Motor neuron (in vitro differentiated cells): ENCODE data around the gene TPD52L2. TPM values are rescaled to one million over a fixed set of nuclear protein-coding genes. Genes with fewer than 3 reads are reported as not detected.
"Not testable (repeated sequence)": the region's sequence is repeated elsewhere in the genome, so short reads cannot be mapped to it uniquely, and the experiment has no call there.

Source experiments
- ATAC-seq, 8 experiments: fragments of 200-7000 bp; cut with Tn5 transposase; replicated peaks in 6 of 8; 2 replicates each; pipeline ENCODE4 v1.8.0; 2021; ENCODE audit warnings: mild to moderate bottlenecking in 8 of 8, moderate library complexity in 8 of 8
- H3K27ac ChIP-seq, 2 donors: fragments of 250-450 bp; sonication (Bioruptor Pico); 2 replicates each; pipeline ENCODE4 v1.9.0; 2021; ENCODE audit warnings: antibody characterized with exemption in 2 of 2, mild to moderate bottlenecking in 2 of 2, moderate library complexity in 1 of 2
- H3K4me1 ChIP-seq, 2 donors: fragments of 250-450 bp; sonication (Bioruptor Pico); replicated peaks in 1 of 2; 2 replicates each; pipeline ENCODE4 v1.6.1; 2021; ENCODE audit warnings: antibody characterized with exemption in 2 of 2, mild to moderate bottlenecking in 2 of 2, moderate library complexity in 1 of 2
- H3K4me3 ChIP-seq, 5 donors: fragments of 250-450 bp; sonication (Bioruptor Pico); 2 replicates each; pipeline ENCODE4 v1.9.0; 2021; ENCODE audit warnings: antibody characterized with exemption in 5 of 5, mild to moderate bottlenecking in 5 of 5, moderate library complexity in 4 of 5
- WGBS, 10 experiments: fragments of 450-650 bp; shearing (Covaris generic); methylation state at CpG; one replicate each; pipeline ENCODE4 v1.0.0; 2022; 5-methylcytosine and 5-hydroxymethylcytosine counted together
- in situ Hi-C, 9 experiments: fragments of 400-800 bp; cut with MboI; loops; one replicate each; pipeline ENCODE4 v1.15.0; 2021; ENCODE audit warnings: low sequenced_read_pairs in 9 of 9, low pct_unique_long_range_greater_than_20kb in 2 of 9; ENCODE audit not compliant: unreplicated experiment in 9 of 9
- total RNA-seq, 8 experiments: library from RNA; unstranded; fragments of 300-600 nt; gene quantifications; 2 replicates each; pipeline versions ENCODE4 v1.2.3 to v1.2.4, GENCODE V29; 2022

Gene TPD52L2
- total RNA-seq, 8 experiments from 2014 or later = 41.3 to 108 (median 70.4) TPM

DNA sequence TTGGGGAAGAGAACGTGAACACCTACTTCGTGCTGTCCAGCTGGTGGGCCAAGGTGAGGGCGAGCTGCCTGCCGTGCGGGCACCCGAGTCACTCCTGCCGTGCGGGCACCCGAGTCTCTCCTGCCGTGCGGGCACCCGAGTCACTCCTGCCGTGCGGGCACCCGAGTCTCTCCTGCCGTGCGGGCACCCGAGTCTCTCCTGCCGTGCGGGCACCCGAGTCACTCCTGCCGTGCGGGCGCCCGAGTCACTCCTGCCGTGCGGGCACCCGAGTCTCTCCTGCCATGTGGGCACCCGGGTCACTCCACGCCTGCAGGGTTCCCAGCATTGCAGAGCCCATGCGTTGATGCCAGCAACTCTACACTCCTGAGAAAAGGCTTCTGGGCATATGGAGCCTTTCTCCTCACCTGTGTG is 64.4 kb downstream of the TPD52L2 start:
- H3K4me1 ChIP-seq, H3K27ac ChIP-seq, H3K4me3 ChIP-seq, in situ Hi-C loops, ATAC-seq: not testable (repeated sequence)
- 98 to 100% (median 100%) methylated on average over 1 to 8 of the region's 31 CpGs; no CpG with 5 or more reads in 6 of the 10 experiments for WGBS, 10 experiments

DNA sequence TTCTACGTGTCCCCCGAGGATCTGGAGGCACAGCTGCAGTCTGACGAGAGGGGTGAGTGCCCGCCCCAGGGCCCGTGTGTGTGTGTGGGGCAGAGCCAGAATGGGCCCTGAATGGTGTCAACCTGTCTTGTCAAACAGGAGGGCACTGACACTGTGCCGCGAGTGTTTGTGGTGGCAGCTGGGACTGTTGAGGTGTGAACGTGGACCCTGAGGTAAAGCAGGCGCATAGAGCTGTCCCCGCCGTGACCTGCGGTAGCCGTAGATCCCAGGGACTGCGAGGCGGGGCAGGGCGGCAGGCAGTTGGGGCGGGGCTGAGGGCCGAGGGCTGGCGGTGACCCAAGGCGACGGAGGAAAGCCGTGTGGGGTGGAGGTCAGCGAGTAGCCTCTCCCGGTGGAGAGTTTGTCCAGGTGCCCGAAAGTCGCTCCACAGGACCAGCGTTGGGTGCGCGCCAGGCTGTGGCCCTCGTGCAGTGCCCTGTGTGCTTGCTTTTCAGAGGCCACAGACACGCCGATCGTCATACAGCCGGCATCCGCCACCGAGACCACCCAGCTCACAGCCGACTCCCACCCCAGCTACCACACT is 66.0 kb downstream of the TPD52L2 start:
- peak in 1 of 8 experiments; percentile 17 for ATAC-seq
- WGBS, 10 experiments = 80% methylated on average over 1 of the region's 37 CpGs; no CpG with 5 or more reads in 9 of the 10 experiments

GRCh38 chr20:63931735-63932134 is 66.7 kb downstream of the TPD52L2 start:
- 90 to 100% (median 99%) methylated on average over 2 to 9 of the region's 19 CpGs; no CpG with 5 or more reads in 4 of the 10 experiments for WGBS, 10 experiments
- ATAC-seq = no peak
- H3K4me1 ChIP-seq = no peaks in the 10 kb centered on the region
- in situ Hi-C loops = no loop called here
- no peak overlapping the region for H3K27ac ChIP-seq
- H3K4me3 ChIP-seq = no peak overlapping the region

More for the DNA sequence above, 66.0 kb downstream of the TPD52L2 start:
- H3K27ac ChIP-seq = no peak overlapping the region
- in situ Hi-C loops = no loop called here
- H3K4me3 ChIP-seq = no peak overlapping the region
- no peaks in the 10 kb centered on the region for H3K4me1 ChIP-seq

- Histone ChIP-seq H3K27ac (no peak overlapping the region), H3K4me3 (no peak overlapping the region), H3K4me1 (no peaks in the 10 kb centered on the region)
- 93 to 100% (median 99%) methylated on average over 1 to 12 of the region's 17 CpGs; no CpG with 5 or more reads in 6 of the 10 experiments for WGBS, 10 experiments
- peak in 2 of 8 experiments; percentile 10 to 15 for ATAC-seq
- in situ Hi-C loops = no loop called here
Measured at GRCh38 chr20:63932606-63933160, 67.6 kb downstream of the TPD52L2 start.

DNA sequence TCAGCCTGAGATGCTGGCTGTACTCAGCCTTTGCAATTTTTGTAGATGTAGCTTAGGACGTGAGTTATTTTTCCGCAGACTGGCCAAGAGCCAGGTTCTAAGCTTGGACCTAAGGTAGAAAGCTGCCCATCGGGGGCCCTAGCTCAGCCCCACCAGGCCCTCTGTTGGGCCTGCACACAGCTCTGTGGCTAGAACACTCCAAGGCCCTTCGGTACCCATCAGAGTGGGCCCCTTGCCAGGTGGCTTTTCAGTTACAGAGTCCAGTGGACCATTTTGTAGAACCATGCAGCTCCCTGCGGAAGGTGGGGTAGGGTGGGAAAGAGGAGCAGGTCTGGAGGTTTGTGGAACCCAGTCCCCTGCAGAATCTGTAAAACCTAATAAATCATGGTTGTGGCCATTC is 68.6 kb downstream of the TPD52L2 start:
- ATAC-seq = no peak
- WGBS, 10 experiments = 70 to 100% (median 94%) methylated on average over 1 to 4 of the region's 5 CpGs; no CpG with 5 or more reads in 5 of the 10 experiments
- Histone ChIP-seq H3K4me1 (no peaks in the 10 kb centered on the region), H3K4me3 (no peak overlapping the region), H3K27ac (no peak overlapping the region)
- in situ Hi-C loops = no loop called here

DNA sequence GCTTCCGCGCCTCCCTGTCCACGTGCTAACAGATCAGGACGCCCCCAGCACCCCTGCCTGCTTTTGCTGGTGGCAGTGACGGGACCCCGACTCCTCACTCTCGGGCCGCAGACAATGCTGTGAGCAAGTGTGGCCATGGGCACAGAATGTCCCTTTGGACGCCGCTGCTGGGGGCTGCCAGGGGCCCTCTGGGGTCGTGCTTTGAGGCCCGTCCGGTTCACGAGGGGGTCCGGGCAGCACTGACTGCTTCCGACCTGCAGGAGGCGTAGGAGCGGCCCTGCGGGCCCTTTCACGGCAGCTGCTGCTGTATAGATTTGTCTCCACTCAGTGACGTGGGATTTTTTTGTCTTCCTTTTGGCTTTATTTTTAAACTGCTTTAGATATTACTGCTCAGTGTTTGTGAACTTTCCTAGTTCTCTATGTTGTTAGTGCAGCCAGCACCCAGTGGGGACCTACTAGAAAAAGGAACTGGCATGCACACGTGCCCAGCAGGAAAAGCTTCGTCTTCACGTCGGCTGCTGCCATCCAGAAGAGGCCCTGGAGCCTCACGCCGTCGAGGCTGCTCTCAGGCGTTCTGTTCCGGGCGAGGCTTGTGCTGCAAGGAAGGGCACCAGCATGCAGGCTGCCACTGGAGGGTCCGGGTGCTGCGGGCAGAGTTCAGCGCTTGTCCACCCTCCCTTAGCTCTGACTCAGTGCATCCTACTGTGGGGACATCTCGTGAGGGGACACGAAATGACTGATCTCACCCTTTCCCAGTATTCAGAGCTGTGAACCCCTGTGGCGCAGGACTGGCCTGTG is 69.4 kb downstream of the TPD52L2 start:
- no peak overlapping the region for H3K4me3 ChIP-seq
- no peak overlapping the region for H3K27ac ChIP-seq
- 75 to 92% (median 81%) methylated on average over 1 to 9 of the region's 37 CpGs; no CpG with 5 or more reads in 4 of the 10 experiments for WGBS, 10 experiments
- H3K4me1 ChIP-seq = no peaks in the 10 kb centered on the region
- ATAC-seq = peak in 3 of 8 experiments; percentile 13 to 37 (median 22)
- in situ Hi-C loops = no loop called here

DNA sequence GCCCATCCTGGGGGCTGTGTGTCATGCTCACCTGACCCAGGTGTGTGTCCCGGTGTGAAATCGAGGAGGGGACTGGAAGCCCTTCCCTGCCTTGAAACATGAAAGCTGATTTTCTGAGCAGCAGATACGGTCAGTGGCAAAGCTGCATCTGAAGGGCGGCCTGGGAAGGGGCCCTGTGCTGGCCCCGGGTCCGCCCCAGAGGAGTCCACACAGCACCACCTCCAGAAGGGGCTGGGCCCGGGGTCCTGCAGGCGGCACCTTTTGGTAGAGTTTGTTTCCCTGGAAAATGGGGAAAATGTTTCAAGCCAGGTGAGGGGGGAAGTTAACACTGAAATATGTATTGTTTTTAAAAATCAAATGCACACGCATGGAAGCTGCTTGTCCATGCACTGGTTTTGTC is 70.4 kb downstream of the TPD52L2 start:
- Histone ChIP-seq H3K27ac (no peak overlapping the region), H3K4me1 (no peaks in the 10 kb centered on the region), H3K4me3 (no peak overlapping the region)
- ATAC-seq = no peak
- 80 to 100% (median 100%) methylated on average over 1 to 2 of the region's 9 CpGs; no CpG with 5 or more reads in 7 of the 10 experiments for WGBS, 10 experiments
- in situ Hi-C loops = no loop called here

DNA sequence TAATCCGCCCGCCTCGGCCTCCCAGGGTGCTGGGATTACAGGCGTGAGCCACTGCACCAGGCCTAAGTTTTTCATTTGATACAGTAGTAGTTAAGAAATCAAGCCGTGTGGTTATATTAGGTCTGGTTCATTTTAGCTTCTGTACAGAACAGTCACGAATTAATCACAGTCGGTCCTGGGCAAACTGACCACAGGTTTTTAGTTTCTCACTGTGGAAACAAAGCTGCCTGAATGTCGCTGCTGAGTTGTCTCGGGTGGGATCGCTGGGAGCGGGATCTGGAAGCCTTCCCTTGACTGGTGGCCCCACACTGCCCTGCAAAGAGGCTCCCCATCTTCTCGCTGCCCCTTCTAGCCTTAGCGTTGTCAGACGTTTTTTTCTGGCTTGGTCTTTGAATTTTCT is 72.5 kb downstream of the TPD52L2 start:
- H3K4me3 ChIP-seq = no peak overlapping the region
- in situ Hi-C loops = no loop called here
- no peak overlapping the region for H3K27ac ChIP-seq
- no peak for ATAC-seq
- 64 to 100% (median 93%) methylated on average over 1 to 10 of the region's 14 CpGs; no CpG with 5 or more reads in 4 of the 10 experiments for WGBS, 10 experiments
- peaks cover 4% of the 10 kb centered on the region in 2 donors for H3K4me1 ChIP-seq

GRCh38 chr20:63939061-63939935 is 74.2 kb downstream of the TPD52L2 start:
- Histone ChIP-seq H3K4me3 (no peak overlapping the region), H3K4me1 (peaks cover 4 to 8% of the 10 kb centered on the region in 2 donors), H3K27ac (no peak overlapping the region)
- in situ Hi-C loops = no loop called here
- 50% methylated on average over 2 of the region's 33 CpGs; no CpG with 5 or more reads in 9 of the 10 experiments for WGBS, 10 experiments
- ATAC-seq = peak in 2 of 8 experiments; percentile 3 to 18

DNA sequence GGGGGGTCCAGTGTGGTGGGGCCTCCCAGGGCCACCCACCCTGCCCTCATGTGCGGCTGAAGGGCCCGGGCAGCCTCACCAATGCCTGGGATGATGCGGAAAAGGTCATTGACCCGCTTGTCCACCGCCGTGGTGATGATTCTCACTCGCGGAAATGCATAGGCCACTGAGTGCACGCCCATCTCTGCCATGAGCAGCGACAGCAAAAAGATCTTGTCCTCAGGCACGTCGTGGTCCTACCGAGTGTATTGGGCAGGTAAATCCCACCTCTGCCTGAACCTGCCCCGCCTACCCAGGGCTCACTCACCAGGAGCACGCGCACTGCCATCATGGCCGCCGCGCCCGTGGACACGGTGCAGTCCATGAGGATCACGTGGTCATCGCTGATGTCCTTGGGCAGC is 75.0 kb downstream of the TPD52L2 start:
- in situ Hi-C loops = no loop called here
- Histone ChIP-seq H3K4me3 (no peak overlapping the region), H3K27ac (no peak overlapping the region), H3K4me1 (peaks cover 4 to 8% of the 10 kb centered on the region in 2 donors)
- WGBS, 10 experiments = 93 to 100% methylated on average over 1 to 3 of the region's 23 CpGs; no CpG with 5 or more reads in 8 of the 10 experiments
- ATAC-seq = no peak

- WGBS, 10 experiments = 85 to 100% (median 93%) methylated on average over 1 to 8 of the region's 58 CpGs; no CpG with 5 or more reads in 7 of the 10 experiments
- peaks cover 4 to 8% of the 10 kb centered on the region in 2 donors for H3K4me1 ChIP-seq
- ATAC-seq = peak in 3 of 8 experiments; percentile 4 to 8 (median 6)
- H3K4me3 ChIP-seq = no peak overlapping the region
- in situ Hi-C loops = no loop called here
- no peak overlapping the region for H3K27ac ChIP-seq
Measured at GRCh38 chr20:63940472-63941266, 75.6 kb downstream of the TPD52L2 start.
